Endothelial cell of umbilical vein (primary cell): ENCODE measurements around the gene POP7.

ENCODE experiments used
- CTCF ChIP-seq, 2 donors: IDR thresholded peaks; 1 replicate in 1 of 2; 2 replicates in 1 of 2; pipeline ENCODE4 v1.5.1; 2011; ENCODE audit warnings: low read length in 2 of 2, mild to moderate bottlenecking in 2 of 2, moderate library complexity in 2 of 2, control low read depth in 1 of 2, inconsistent platforms in 1 of 2, low read depth in 1 of 2; ENCODE audit not compliant: insufficient read depth in 1 of 2; ENCODE audit errors: extremely low read depth in 1 of 2
- EZH2 ChIP-seq: IDR thresholded peaks from 2 replicates; pipeline ENCODE4 v1.6.1; 2012; ENCODE audit warnings: borderline replicate concordance, low read depth, mild to moderate bottlenecking, moderate library complexity, low read length, inconsistent platforms; ENCODE audit not compliant: severe bottlenecking
- FOS ChIP-seq: IDR thresholded peaks from 2 replicates; pipeline ENCODE4 v1.6.1; 2011; ENCODE audit warnings: mild to moderate bottlenecking, low read length, moderate library complexity, borderline replicate concordance; ENCODE audit not compliant: insufficient read depth
- GATA2 ChIP-seq: IDR thresholded peaks from 2 replicates; pipeline ENCODE4 v1.7.0; 2011; ENCODE audit warnings: low read depth, mild to moderate bottlenecking, moderate library complexity, mixed read lengths, low read length; ENCODE audit not compliant: insufficient read length, insufficient read depth
- MAX ChIP-seq: IDR thresholded peaks from 2 replicates; pipeline ENCODE4 v1.6.1; 2011; ENCODE audit not compliant: insufficient read depth, insufficient read length
- MYC ChIP-seq: IDR thresholded peaks from one replicate; pipeline ENCODE4 v1.6.1; 2011; ENCODE audit warnings: mild to moderate bottlenecking, low read depth, low read length
- POLR2A ChIP-seq: IDR thresholded peaks from 2 replicates; pipeline ENCODE4 v1.6.1; 2012; ENCODE audit warnings: low read depth, mild to moderate bottlenecking, control low read depth, low read length
- POLR2AphosphoS5 ChIP-seq: IDR thresholded peaks from 2 replicates; pipeline ENCODE4 v1.6.1; 2012; ENCODE audit warnings: low read depth, mild to moderate bottlenecking, control low read depth, low read length, moderate library complexity; ENCODE audit not compliant: insufficient read depth

- TF ChIP-seq FOS: no peak
- TF ChIP-seq CTCF (IDR thresholded peaks at IDR 0.05; ENCODE audit: extremely low read depth in 1 of 2, insufficient read depth in 1 of 2, low read depth in 1 of 2, low read length in 2 of 2): no peak
- TF ChIP-seq MYC: no peak
- TF ChIP-seq POLR2A: no peak
- TF ChIP-seq MAX: no peak
- no peak for TF ChIP-seq POLR2AphosphoS5
- TF ChIP-seq EZH2: no peak
- TF ChIP-seq GATA2: no peak
These were observed 19.6 kb upstream of the POP7 start for GRCh38 chr7:100686201-100686821.
